Iris pigment epithelial cell (primary cell): Measurements from ENCODE around the gene MTF2.

Experiments used
- DNase-seq: peaks from one replicate; pipeline ENCODE4 v3.0.0-alpha.2; 2011; ENCODE audit warnings: low read depth

The MTF2 gene

GRCh38 chr1:93083979-93084378, 4.9 kb downstream of the MTF2 start:
- no peak for DNase-seq

- no peak for DNase-seq
Measured at GRCh38 chr1:93087532-93087931, 8.4 kb downstream of the MTF2 start.

- DNase-seq = no peak
Measured at GRCh38 chr1:93093332-93094006, 14.4 kb downstream of the MTF2 start.

- no peak for DNase-seq
Measured at GRCh38 chr1:93095804-93096585, 16.9 kb downstream of the MTF2 start.

GRCh38 chr1:93102142-93102541, 23.1 kb downstream of the MTF2 start:
- no peak for DNase-seq

GRCh38 chr1:93106226-93106625, 27.1 kb downstream of the MTF2 start:
- DNase-seq = no peak

GRCh38 chr1:93107395-93107794, 28.3 kb downstream of the MTF2 start:
- DNase-seq = no peak

- DNase-seq = no peak
Measured at GRCh38 chr1:93108335-93108734, 29.3 kb downstream of the MTF2 start.

GRCh38 chr1:93109578-93109977, 30.5 kb downstream of the MTF2 start:
- DNase-seq = no peak

GRCh38 chr1:93111065-93111464, 32.0 kb downstream of the MTF2 start:
- DNase-seq = no peak

GRCh38 chr1:93111561-93111960, 32.5 kb downstream of the MTF2 start:
- peak; percentile 12 for DNase-seq

GRCh38 chr1:93113127-93113526, 34.0 kb downstream of the MTF2 start:
- DNase-seq = no peak

- peak; percentile 13 for DNase-seq
Measured at GRCh38 chr1:93114391-93114790, 35.3 kb downstream of the MTF2 start.

GRCh38 chr1:93120614-93121013, 41.5 kb downstream of the MTF2 start:
- no peak for DNase-seq

- peak; percentile 7 for DNase-seq
Measured at GRCh38 chr1:93123201-93123783, 44.2 kb downstream of the MTF2 start.

GRCh38 chr1:93124556-93125355, 45.7 kb downstream of the MTF2 start:
- no peak for DNase-seq

- no peak for DNase-seq
Measured at GRCh38 chr1:93129507-93130099, 50.5 kb downstream of the MTF2 start.

GRCh38 chr1:93132638-93133037, 53.6 kb downstream of the MTF2 start:
- DNase-seq = no peak

GRCh38 chr1:93136445-93136844, 57.4 kb downstream of the MTF2 start:
- no peak for DNase-seq

GRCh38 chr1:93137604-93138292, 58.7 kb downstream of the MTF2 start:
- peak; percentile 15 for DNase-seq

GRCh38 chr1:93140106-93140505, 61.0 kb downstream of the MTF2 start:
- peak; percentile 35 for DNase-seq
